GM20431 (cell line): ENCODE results near the gene CACNA1C.

Experiments used
- in situ Hi-C: fragments of 300-500 bp; cut with MseI, MboI; formaldehyde crosslinking; loops from one replicate; pipeline ENCODE4 v1.15.0; 2020; ENCODE audit warnings: low sequenced_read_pairs; ENCODE audit not compliant: unreplicated experiment

CACNA1C gene

GRCh38 chr12:2633176-2633824 lies 580.5 kb downstream of the CACNA1C start:
- in situ Hi-C loops, result no loop called here

- in situ Hi-C loops, result no loop called here
Measured at GRCh38 chr12:2633825-2634200, 581.0 kb downstream of the CACNA1C start.

GRCh38 chr12:2634471-2634870 lies 581.7 kb downstream of the CACNA1C start:
- in situ Hi-C loops, result no loop called here

GRCh38 chr12:2636741-2637340 lies 584.1 kb downstream of the CACNA1C start:
- in situ Hi-C loops, result no loop called here

- in situ Hi-C loops, result no loop called here
Measured at GRCh38 chr12:2637371-2637770, 584.6 kb downstream of the CACNA1C start.

GRCh38 chr12:2638273-2639019 lies 585.7 kb downstream of the CACNA1C start:
- in situ Hi-C loops, result no loop called here

GRCh38 chr12:2639020-2639298 lies 586.2 kb downstream of the CACNA1C start:
- in situ Hi-C loops, result no loop called here

- in situ Hi-C loops, result no loop called here
Measured at GRCh38 chr12:2640281-2640680, 587.5 kb downstream of the CACNA1C start.

- in situ Hi-C loops, result no loop called here
Measured at GRCh38 chr12:2640709-2641108, 587.9 kb downstream of the CACNA1C start.

DNA sequence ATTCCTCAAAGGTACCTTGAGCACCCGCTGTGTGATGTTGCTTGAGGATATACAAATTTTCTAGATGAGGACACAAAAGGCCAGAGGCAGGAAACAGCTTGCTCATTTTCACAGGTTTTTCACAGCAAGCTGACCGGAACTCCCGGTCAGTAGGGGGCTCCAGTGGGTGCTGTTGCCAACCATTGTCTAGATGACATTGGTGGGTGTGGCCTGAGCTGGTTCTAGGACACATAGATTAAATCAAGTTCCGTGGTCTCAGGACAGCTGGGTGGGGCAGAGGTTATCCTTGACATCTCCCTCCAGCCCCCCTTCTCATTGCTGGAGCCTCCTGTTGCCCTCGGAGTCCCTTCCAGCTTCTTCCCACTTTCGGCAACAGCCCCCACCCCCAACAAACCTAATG lies 588.4 kb downstream of the CACNA1C start:
- in situ Hi-C loops, result no loop called here

DNA sequence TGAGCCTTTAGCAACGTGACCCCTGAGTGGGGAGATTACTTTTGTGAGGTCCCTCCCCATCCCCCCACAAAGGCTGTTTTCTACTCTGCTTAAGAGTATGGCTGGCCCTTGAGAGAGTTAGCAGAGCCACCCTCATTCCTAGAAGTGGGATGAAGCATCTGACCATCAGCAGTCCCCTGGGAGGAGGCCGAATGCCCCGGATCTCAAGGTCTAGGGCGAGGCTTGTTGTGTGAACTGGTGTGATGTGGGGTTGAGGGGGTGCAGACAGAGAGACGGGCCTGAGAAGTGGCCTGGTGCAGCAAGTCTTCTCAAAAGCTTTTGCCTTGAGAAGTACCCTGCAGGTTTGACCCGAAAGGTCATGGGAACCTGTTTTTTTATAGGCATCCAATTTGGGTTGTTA lies 589.0 kb downstream of the CACNA1C start:
- in situ Hi-C loops, result no loop called here

GRCh38 chr12:2642176-2642892 lies 589.5 kb downstream of the CACNA1C start:
- in situ Hi-C loops, result no loop called here

DNA sequence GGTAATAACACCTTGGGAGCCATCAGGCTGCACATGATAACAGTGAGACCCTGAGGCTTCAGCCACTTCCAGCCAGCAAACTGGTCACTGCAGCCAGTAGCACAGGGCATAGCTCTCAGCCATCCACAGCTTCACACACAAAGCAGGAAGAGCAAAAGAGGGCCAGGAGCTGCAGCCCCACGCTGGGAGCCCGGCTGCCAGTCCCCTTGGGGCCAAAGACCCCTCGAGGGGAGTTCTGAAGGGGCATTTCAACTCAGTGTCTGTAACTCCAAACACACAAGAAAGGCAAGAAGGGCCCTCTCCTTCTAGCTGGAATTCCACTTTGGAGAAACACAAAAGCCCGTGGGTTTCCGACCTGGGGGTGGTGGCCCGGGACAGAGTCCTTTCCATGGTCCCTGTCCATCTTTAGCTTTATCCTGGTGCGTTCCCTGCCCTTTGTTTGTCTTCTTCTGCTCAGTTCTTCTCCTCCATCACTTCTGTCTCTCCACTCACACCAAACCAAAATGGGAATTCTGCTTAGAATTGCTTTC lies 590.2 kb downstream of the CACNA1C start:
- in situ Hi-C loops, result no loop called here

DNA sequence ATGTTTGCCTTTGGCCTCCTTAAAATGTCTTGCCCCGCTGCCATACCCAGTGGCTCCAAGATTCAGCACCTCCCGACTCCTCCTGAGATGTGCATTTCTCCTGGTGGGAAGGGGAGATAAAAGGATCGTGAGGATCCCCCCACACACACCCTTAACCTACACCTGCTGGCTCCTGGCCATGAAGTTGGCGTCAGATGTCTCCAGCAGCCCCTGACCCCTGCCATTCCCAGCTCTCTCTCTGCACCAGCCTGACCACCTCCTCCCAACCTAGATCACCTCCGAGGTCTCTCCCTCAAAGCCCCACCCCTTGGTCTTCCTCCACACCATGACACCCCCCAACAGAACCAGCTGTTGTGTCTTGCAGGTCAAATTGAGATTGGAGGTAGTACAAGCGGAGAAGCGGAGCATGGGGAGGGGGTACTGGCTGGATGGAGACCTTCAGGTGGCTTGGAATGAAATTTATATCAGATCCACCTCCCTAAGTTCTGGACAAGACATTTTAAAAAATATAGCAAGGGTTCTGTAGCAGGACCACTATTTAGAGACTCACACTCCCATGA lies 590.9 kb downstream of the CACNA1C start:
- in situ Hi-C loops, result no loop called here

DNA sequence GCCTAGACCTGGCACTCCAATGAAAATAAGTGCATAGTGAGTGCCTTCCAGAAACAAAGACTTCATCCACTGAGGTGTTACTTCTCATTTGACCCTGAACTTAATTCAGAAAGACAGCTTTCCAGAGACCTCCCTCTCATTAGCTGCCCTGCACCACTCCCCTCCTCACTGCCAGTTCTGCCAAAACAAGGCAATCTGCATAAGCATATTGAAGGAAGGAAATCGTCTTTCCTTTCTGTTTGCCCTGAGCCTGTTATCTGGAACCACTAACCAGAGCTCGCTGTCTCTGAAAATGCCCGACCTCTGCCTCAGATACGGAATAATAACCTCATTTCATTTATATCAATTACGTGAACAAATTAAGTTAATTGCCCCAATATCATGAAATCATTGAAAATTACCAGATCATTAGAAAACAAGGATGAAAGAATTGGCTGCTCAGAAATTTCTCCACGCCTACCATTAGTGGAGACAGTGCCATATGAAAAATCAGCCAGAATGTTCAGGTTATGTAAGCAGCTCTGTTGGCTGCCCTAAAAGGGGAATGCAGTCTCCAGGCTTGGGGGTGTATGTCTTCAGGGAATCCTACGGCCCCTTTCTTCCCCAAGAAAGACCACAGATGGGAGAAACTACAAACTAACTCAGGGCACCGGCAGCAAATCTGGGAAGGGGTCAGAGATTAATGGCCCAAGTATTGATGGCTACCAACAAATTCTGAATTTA lies 592.1 kb downstream of the CACNA1C start:
- in situ Hi-C loops, result no loop called here

- in situ Hi-C loops, result no loop called here
Measured at GRCh38 chr12:2645460-2645859, 592.7 kb downstream of the CACNA1C start.

GRCh38 chr12:2646341-2646740 lies 593.6 kb downstream of the CACNA1C start:
- in situ Hi-C loops, result no loop called here

GRCh38 chr12:2647186-2647585 lies 594.4 kb downstream of the CACNA1C start:
- in situ Hi-C loops, result no loop called here

GRCh38 chr12:2648406-2648805 lies 595.6 kb downstream of the CACNA1C start:
- in situ Hi-C loops, result no loop called here
